WTC11 (cell line): ENCODE results near the gene CA10. TPM values are rescaled to one million over a fixed set of nuclear protein-coding genes. Genes with fewer than 3 reads are reported as not detected.

Experiments
- ATAC-seq: fragments of 200-7000 bp; cut with Tn5 transposase; 2 replicates; pipeline ENCODE4 v1.10.0; 2021; ENCODE audit warnings: mild to moderate bottlenecking, moderate library complexity
- CTCF ChIA-PET: fragments of 300-600 bp; sonication (Branson Sonifier 250); formaldehyde crosslinking; loops from one replicate; lab custom pipeline; 2021; ENCODE audit warnings: antibody characterized with exemption; lab: Charles Lee
- POLR2A ChIA-PET: fragments of 350-600 bp; sonication (Branson Sonifier 250); formaldehyde crosslinking; loops from one replicate; lab custom pipeline; 2021; ENCODE audit warnings: antibody characterized with exemption; lab: Charles Lee
- DNase-seq: peaks from one replicate; pipeline ENCODE4 v3.0.0; 2021; ENCODE audit warnings: low spot score
- H3K27ac Mint-ChIP-seq: 2 replicates; pipeline ENCODE4 v1.8.0; 2021; ENCODE audit warnings: mixed read lengths
- H3K27me3 Mint-ChIP-seq: 2 replicates; pipeline ENCODE4 v1.8.0; 2021; ENCODE audit warnings: low read depth, mild to moderate bottlenecking, moderate library complexity, mixed read lengths
- H3K36me3 Mint-ChIP-seq: 2 replicates; pipeline ENCODE4 v1.8.0; 2021; ENCODE audit warnings: mixed read lengths
- H3K4me1 Mint-ChIP-seq: 2 replicates; pipeline ENCODE4 v1.8.0; 2022; ENCODE audit warnings: mixed read lengths
- H3K4me3 Mint-ChIP-seq: 2 replicates; pipeline ENCODE4 v1.8.0; 2021; ENCODE audit warnings: mild to moderate bottlenecking, moderate library complexity, mixed read lengths
- H3K9me3 Mint-ChIP-seq: 2 replicates; pipeline ENCODE4 v1.8.0; 2021; ENCODE audit warnings: mixed read lengths
- AFF4 ChIP-seq: sonication (generic); formaldehyde crosslinking; IDR thresholded peaks from 2 replicates; pipeline ENCODE4 v1.8.1; 2023; ENCODE audit warnings: mild to moderate bottlenecking, missing genetic modification reagents, borderline replicate concordance
- ATF1 ChIP-seq: sonication (generic); formaldehyde crosslinking; IDR thresholded peaks from 2 replicates; pipeline ENCODE4 v1.8.1; 2023; ENCODE audit warnings: mild to moderate bottlenecking, moderate library complexity, missing genetic modification reagents
- ELF4 ChIP-seq: sonication (generic); formaldehyde crosslinking; IDR thresholded peaks from 2 replicates; pipeline ENCODE4 v1.8.1; 2022; ENCODE audit warnings: low read depth, mild to moderate bottlenecking, moderate library complexity, missing genetic modification reagents
- ESRRA ChIP-seq: sonication (generic); formaldehyde crosslinking; IDR thresholded peaks from 2 replicates; pipeline ENCODE4 v1.8.1; 2022; ENCODE audit warnings: mild to moderate bottlenecking, missing genetic modification reagents, borderline replicate concordance
- FOXK1 ChIP-seq: sonication (generic); formaldehyde crosslinking; IDR thresholded peaks from 2 replicates; pipeline ENCODE4 v1.8.0; 2022; ENCODE audit warnings: mild to moderate bottlenecking, moderate library complexity, missing genetic modification reagents
- GABPB1 ChIP-seq: sonication (generic); formaldehyde crosslinking; IDR thresholded peaks from 2 replicates; pipeline ENCODE4 v1.8.1; 2023; ENCODE audit warnings: mild to moderate bottlenecking, missing genetic modification reagents
- GRHL2 ChIP-seq: fragments of 250-450 bp; sonication (Bioruptor Pico); IDR thresholded peaks from 2 replicates; pipeline ENCODE4 v1.8.0; 2022; ENCODE audit warnings: mild to moderate bottlenecking, moderate library complexity; ENCODE audit not compliant: insufficient replicate concordance, severe bottlenecking
- JAZF1 ChIP-seq: fragments of 250-450 bp; sonication (Bioruptor Pico); IDR thresholded peaks from 2 replicates; pipeline ENCODE4 v1.9.0; 2021; ENCODE audit warnings: moderate library complexity, mild to moderate bottlenecking, inconsistent platforms
- NR2C2 ChIP-seq: sonication (generic); formaldehyde crosslinking; IDR thresholded peaks from 2 replicates; pipeline ENCODE4 v1.8.0; 2022; ENCODE audit warnings: mild to moderate bottlenecking, missing genetic modification reagents
- PRRX2 ChIP-seq: fragments of 250-450 bp; sonication (Bioruptor Pico); IDR thresholded peaks from 2 replicates; pipeline ENCODE4 v1.8.0; 2021; ENCODE audit warnings: mild to moderate bottlenecking
- TEAD1 ChIP-seq: sonication (generic); formaldehyde crosslinking; IDR thresholded peaks from 2 replicates; pipeline ENCODE4 v1.8.0; 2022; ENCODE audit warnings: mild to moderate bottlenecking, missing genetic modification reagents
- TEAD4 ChIP-seq: sonication (generic); formaldehyde crosslinking; IDR thresholded peaks from 2 replicates; pipeline ENCODE4 v1.8.0; 2022; ENCODE audit warnings: mild to moderate bottlenecking, missing genetic modification reagents
- ZBTB43 ChIP-seq: sonication (generic); formaldehyde crosslinking; IDR thresholded peaks from 2 replicates; pipeline ENCODE4 v1.8.1; 2023; ENCODE audit warnings: mild to moderate bottlenecking, missing genetic modification reagents
- ZMAT4 ChIP-seq: fragments of 250-450 bp; sonication (Bioruptor Pico); IDR thresholded peaks from 2 replicates; pipeline ENCODE4 v1.9.0; 2021; ENCODE audit warnings: mild to moderate bottlenecking
- ZNF138 ChIP-seq: sonication (generic); formaldehyde crosslinking; conservative IDR thresholded peaks from 2 replicates; pipeline ENCODE4 v1.8.1; 2022; ENCODE audit warnings: mild to moderate bottlenecking, moderate library complexity, missing genetic modification reagents
- ZNF671 ChIP-seq: fragments of 250-450 bp; sonication (Bioruptor Pico); IDR thresholded peaks from 2 replicates; pipeline ENCODE4 v1.8.0; 2021; ENCODE audit warnings: mild to moderate bottlenecking
- total RNA-seq: library from RNA; stranded (reverse); gene quantifications from 3 replicates; pipeline ENCODE4 v1.2.3, GENCODE V29; 2021
- TF ChIP-seq, protein P1 (sequence below): sonication (generic); formaldehyde crosslinking; IDR thresholded peaks from 2 replicates; pipeline ENCODE4 v1.8.1; 2022; ENCODE audit warnings: low read depth, missing genetic modification reagents, borderline replicate concordance
- TF ChIP-seq, protein P2 (sequence below): sonication (generic); formaldehyde crosslinking; conservative IDR thresholded peaks from 2 replicates; pipeline ENCODE4 v1.8.1; 2023; ENCODE audit warnings: mild to moderate bottlenecking, low read depth, missing genetic modification reagents, moderate library complexity

CA10 gene
- total RNA-seq, 1 experiment from 2014 or later: 0.90 TPM

GRCh38 chr17:51946311-51946710 is 212.2 kb downstream of the CA10 start:
- Mint-ChIP-seq H3K36me3 (peaks cover 39% of the 10 kb centered on the region), H3K27ac (no peak overlapping the region), H3K4me3 (no peak overlapping the region)
- no peak for DNase-seq
- TF ChIP-seq PRRX2 (CRISPR knock-in tag): no peak
- no peak for TF ChIP-seq NR2C2 (CRISPR knock-in tag)
- no peak for TF ChIP-seq ZBTB43
- no peak for TF ChIP-seq TEAD1 (CRISPR knock-in tag)
- no peak for TF ChIP-seq TEAD4 (CRISPR knock-in tag)
- TF ChIP-seq FOXK1 (CRISPR knock-in tag): no peak
- TF ChIP-seq GRHL2 (CRISPR knock-in tag): no peak
- TF ChIP-seq, protein P1, sequence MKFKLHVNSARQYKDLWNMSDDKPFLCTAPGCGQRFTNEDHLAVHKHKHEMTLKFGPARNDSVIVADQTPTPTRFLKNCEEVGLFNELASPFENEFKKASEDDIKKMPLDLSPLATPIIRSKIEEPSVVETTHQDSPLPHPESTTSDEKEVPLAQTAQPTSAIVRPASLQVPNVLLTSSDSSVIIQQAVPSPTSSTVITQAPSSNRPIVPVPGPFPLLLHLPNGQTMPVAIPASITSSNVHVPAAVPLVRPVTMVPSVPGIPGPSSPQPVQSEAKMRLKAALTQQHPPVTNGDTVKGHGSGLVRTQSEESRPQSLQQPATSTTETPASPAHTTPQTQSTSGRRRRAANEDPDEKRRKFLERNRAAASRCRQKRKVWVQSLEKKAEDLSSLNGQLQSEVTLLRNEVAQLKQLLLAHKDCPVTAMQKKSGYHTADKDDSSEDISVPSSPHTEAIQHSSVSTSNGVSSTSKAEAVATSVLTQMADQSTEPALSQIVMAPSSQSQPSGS (CRISPR knock-in tag): no peak
- no peak for TF ChIP-seq ELF4 (CRISPR knock-in tag)
- no peak for TF ChIP-seq ZNF138
- TF ChIP-seq, protein P2, sequence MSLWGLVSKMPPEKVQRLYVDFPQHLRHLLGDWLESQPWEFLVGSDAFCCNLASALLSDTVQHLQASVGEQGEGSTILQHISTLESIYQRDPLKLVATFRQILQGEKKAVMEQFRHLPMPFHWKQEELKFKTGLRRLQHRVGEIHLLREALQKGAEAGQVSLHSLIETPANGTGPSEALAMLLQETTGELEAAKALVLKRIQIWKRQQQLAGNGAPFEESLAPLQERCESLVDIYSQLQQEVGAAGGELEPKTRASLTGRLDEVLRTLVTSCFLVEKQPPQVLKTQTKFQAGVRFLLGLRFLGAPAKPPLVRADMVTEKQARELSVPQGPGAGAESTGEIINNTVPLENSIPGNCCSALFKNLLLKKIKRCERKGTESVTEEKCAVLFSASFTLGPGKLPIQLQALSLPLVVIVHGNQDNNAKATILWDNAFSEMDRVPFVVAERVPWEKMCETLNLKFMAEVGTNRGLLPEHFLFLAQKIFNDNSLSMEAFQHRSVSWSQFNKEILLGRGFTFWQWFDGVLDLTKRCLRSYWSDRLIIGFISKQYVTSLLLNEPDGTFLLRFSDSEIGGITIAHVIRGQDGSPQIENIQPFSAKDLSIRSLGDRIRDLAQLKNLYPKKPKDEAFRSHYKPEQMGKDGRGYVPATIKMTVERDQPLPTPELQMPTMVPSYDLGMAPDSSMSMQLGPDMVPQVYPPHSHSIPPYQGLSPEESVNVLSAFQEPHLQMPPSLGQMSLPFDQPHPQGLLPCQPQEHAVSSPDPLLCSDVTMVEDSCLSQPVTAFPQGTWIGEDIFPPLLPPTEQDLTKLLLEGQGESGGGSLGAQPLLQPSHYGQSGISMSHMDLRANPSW (CRISPR knock-in tag): no peak
- TF ChIP-seq, all 79 proteins: peak for 0
- Mint-ChIP-seq H3K4me1 (no peaks in the 10 kb centered on the region), H3K27me3 (no peaks in the 10 kb centered on the region), H3K9me3 (peaks cover 79% of the 10 kb centered on the region)
- ChIA-PET POLR2A (no interaction called here), CTCF (no interaction called here)
- no peak for ATAC-seq

- POLR2A ChIA-PET: no interaction called here
- peaks cover 81% of the 10 kb centered on the region for H3K9me3 Mint-ChIP-seq
- CTCF ChIA-PET: no interaction called here
These were observed 217.2 kb downstream of the CA10 start for GRCh38 chr17:51941272-51941671.

More at GRCh38 chr17:51941272-51941671, 217.2 kb downstream of the CA10 start:
- no peak for TF ChIP-seq GABPB1 (CRISPR knock-in tag)
- TF ChIP-seq ZNF671 (CRISPR knock-in tag): no peak
- no peak for TF ChIP-seq PRRX2 (CRISPR knock-in tag)
- TF ChIP-seq ZMAT4 (CRISPR knock-in tag): no peak
- no peak for TF ChIP-seq JAZF1 (CRISPR knock-in tag)
- no peak for TF ChIP-seq ESRRA (CRISPR knock-in tag)
- TF ChIP-seq AFF4 (CRISPR knock-in tag): no peak
- TF ChIP-seq ATF1: no peak
- H3K4me3 Mint-ChIP-seq: no peak overlapping the region
- no peaks in the 10 kb centered on the region for H3K27me3 Mint-ChIP-seq
- no peak for DNase-seq
- peaks cover 33% of the 10 kb centered on the region for H3K36me3 Mint-ChIP-seq
- no peaks in the 10 kb centered on the region for H3K4me1 Mint-ChIP-seq
- no peak overlapping the region for H3K27ac Mint-ChIP-seq
- ATAC-seq: no peak
